Measurements from ENCODE around the gene CHEK1. TPM values are rescaled to one million over a fixed set of nuclear protein-coding genes. Genes with fewer than 3 reads are reported as not detected.

Gene CHEK1
- total RNA-seq, 6 experiments from 2014 or later: 0.59 to 6.9 (median 1.7) TPM

GRCh38 chr11:125688632-125689031 is 63.7 kb downstream of the CHEK1 start:
- 100% methylated on average over 2 of the region's 3 CpGs for WGBS (ENCODE audit: insufficient coverage, low coverage, low lambda C conversion rate, missing lambda C conversion rate)
- Histone ChIP-seq H3K36me3 (no peaks in the 10 kb centered on the region), H3K27me3 (no peaks in the 10 kb centered on the region), H3K9me3 (no peaks in the 10 kb centered on the region), H3K27ac (no peak overlapping the region), H3K4me3 (no peak overlapping the region), H3K4me1 (no peaks in the 10 kb centered on the region)
- ATAC-seq: peak in 1 of 4 donors; percentile 30
- TF ChIP-seq CTCF (IDR thresholded peaks at IDR 0.05) (no peak), POLR2A (IDR thresholded peaks at IDR 0.05) (no peak)
- no peak for DNase-seq
- intact Hi-C loops (cut with DNase I): no loop called here

GRCh38 chr11:125689274-125689859 is 64.4 kb downstream of the CHEK1 start:
- no peak for TF ChIP-seq POLR2A (IDR thresholded peaks at IDR 0.05)
- no peak for DNase-seq
- H3K4me3 ChIP-seq: no peak overlapping the region
- H3K9me3 ChIP-seq: no peaks in the 10 kb centered on the region
- 76% methylated on average over 6 of the region's 6 CpGs for WGBS (ENCODE audit: insufficient coverage, low coverage, low lambda C conversion rate, missing lambda C conversion rate)
- intact Hi-C loops (cut with DNase I): no loop called here
- H3K36me3 ChIP-seq: no peaks in the 10 kb centered on the region
- H3K4me1 ChIP-seq: no peaks in the 10 kb centered on the region
- no peak overlapping the region for H3K27ac ChIP-seq
- no peaks in the 10 kb centered on the region for H3K27me3 ChIP-seq
- no peak for ATAC-seq

- intact Hi-C loops (cut with DNase I): no loop called here
- TF ChIP-seq POLR2A (IDR thresholded peaks at IDR 0.05): no peak
- no peak for TF ChIP-seq CTCF (IDR thresholded peaks at IDR 0.05)
- H3K9me3 ChIP-seq: no peaks in the 10 kb centered on the region
- no peak for ATAC-seq
- H3K4me1 ChIP-seq: no peaks in the 10 kb centered on the region
- H3K36me3 ChIP-seq: no peaks in the 10 kb centered on the region
- WGBS (ENCODE audit: insufficient coverage, low coverage, low lambda C conversion rate, missing lambda C conversion rate): 88% methylated on average over 2 of the region's 2 CpGs
- H3K27ac ChIP-seq: no peak overlapping the region
- no peak overlapping the region for H3K4me3 ChIP-seq
- no peaks in the 10 kb centered on the region for H3K27me3 ChIP-seq
- no peak for DNase-seq
These were observed 65.0 kb downstream of the CHEK1 start for GRCh38 chr11:125690006-125690405.

- no peaks in the 10 kb centered on the region for H3K9me3 ChIP-seq
- intact Hi-C loops (cut with DNase I): no loop called here
- DNase-seq (no peak), ATAC-seq (no peak)
- no peaks in the 10 kb centered on the region for H3K4me1 ChIP-seq
- H3K4me3 ChIP-seq: no peak overlapping the region
- H3K27me3 ChIP-seq: no peaks in the 10 kb centered on the region
- H3K27ac ChIP-seq: no peak overlapping the region
- 61% methylated on average over 5 of the region's 5 CpGs for WGBS (ENCODE audit: insufficient coverage, low coverage, low lambda C conversion rate, missing lambda C conversion rate)
- TF ChIP-seq POLR2A (IDR thresholded peaks at IDR 0.05) (no peak), CTCF (IDR thresholded peaks at IDR 0.05) (no peak)
- no peaks in the 10 kb centered on the region for H3K36me3 ChIP-seq
These were observed 67.9 kb downstream of the CHEK1 start for GRCh38 chr11:125692887-125693286.

GRCh38 chr11:125694951-125695350 is 70.0 kb downstream of the CHEK1 start:
- intact Hi-C loops (cut with DNase I): no loop called here
- 61% methylated on average over 2 of the region's 2 CpGs for WGBS (ENCODE audit: insufficient coverage, low coverage, low lambda C conversion rate, missing lambda C conversion rate)
- TF ChIP-seq CTCF (IDR thresholded peaks at IDR 0.05) (no peak), POLR2A (IDR thresholded peaks at IDR 0.05) (no peak)
- ATAC-seq (no peak), DNase-seq (no peak)
- Histone ChIP-seq H3K9me3 (no peaks in the 10 kb centered on the region), H3K4me3 (no peak overlapping the region), H3K27me3 (no peaks in the 10 kb centered on the region), H3K27ac (no peak overlapping the region), H3K36me3 (no peaks in the 10 kb centered on the region), H3K4me1 (no peaks in the 10 kb centered on the region)

Measured in right lobe of liver (tissue), 6 donors.